Right kidney (tissue), 1 donor: Measurements from ENCODE around the gene TSPAN9.

Source experiments
- DNase-seq: peaks from one replicate; pipeline ENCODE4 v3.0.0-alpha.2; 2016

TSPAN9 gene

DNA sequence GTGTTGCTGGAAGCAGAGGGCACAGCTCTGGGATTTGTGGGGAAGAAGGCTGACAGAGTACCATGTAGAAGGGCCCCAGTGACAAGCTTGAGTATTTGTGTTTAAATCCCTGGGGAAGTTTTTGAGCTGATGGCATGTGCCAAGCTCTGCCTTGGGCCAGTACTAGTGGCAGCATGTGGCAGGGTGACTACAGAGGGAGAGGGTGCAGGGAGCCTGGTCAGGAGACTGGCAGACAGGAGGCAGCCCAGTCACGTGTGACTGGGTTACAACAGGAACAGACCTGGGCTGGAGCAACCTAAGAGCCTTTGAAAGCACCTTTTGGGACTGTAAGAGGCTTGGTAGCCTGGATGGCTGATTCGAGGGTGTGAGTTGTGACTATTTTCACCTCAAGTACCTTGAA, 112.1 kb downstream of the TSPAN9 start:
- no peak for DNase-seq

DNA sequence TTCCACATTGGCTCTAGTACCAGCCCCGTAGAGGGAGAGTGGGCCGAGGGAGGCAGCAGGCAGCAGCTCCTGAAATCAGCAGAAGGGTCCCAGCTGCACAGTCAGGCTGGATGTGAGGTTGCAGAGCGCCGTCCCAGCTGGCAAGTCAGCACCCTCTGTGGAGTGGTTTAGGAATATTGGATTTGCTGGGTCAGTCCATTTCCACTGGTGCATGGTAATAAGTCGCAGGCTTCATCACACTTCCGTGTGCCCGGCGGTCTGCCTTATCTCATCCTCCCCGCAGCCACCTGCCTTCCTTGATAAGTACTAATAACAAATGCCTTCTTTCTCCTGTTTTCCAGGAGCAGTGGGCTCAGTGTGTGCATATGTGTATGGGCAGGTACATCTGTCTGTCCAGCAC, 112.9 kb downstream of the TSPAN9 start:
- no peak for DNase-seq

DNA sequence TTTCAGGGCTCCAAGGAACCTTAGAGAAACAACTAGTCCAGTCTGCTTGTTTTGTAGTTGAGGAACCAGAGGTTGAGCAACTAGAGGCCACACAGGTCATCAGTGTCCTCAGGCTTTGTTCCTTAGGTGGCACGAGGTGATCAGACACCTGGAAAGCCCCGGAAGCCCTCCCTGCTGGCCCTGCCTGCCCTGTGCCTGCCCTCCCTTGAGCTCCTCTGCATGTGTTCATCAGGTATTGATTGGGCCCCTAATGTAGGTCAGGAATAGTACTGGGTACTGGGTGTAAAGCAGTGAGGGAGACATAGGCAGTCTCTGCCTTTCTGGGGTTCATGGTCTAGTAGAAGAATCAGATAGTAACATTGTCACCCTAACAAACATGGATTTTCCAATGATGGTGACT, 114.3 kb downstream of the TSPAN9 start:
- DNase-seq: no peak

- DNase-seq: no peak
Observed at GRCh38 chr12:3192221-3192620, 115.0 kb downstream of the TSPAN9 start.

DNA sequence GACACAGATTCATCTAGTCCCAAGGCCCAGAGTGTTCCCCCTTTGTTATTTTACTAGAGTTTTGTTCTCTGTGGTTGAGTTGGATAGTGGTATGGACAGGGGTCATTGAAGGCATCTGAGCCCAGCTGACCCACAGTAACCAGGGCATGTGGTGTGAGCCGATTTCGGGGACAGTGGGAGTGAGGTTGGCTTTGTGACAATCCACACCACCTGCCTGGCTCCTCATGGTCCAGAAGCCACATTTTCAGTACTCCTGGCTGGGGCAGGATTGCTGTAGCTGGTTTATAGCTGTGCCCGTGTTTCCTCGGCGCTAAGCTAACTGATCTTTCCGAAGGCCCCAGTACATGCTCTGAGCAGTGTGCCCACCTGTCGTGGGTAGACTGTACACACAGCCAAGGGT, 116.0 kb downstream of the TSPAN9 start:
- no peak for DNase-seq

- no peak for DNase-seq
Observed at GRCh38 chr12:3193755-3194154, 116.6 kb downstream of the TSPAN9 start.

DNA sequence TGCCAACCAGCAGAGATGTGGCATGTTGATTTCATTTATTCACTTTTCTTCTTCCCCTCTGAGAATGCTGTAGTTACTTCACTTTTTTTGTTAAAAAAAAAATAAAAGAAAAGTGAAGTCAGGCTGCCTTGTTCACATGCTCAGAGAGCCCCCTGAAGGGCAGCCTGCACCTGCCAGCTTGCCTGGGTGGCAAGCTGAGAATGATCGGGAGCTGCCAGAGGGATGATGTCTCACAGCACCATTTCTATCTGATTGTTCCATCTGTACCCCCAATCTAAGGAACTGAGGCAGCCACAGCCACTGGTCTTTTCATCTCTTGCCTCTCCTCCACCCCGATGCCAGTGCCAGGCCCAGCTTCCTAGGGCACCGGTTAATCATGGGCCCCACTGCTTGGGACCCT, 118.2 kb downstream of the TSPAN9 start:
- DNase-seq: no peak

- DNase-seq: no peak
Observed at GRCh38 chr12:3195859-3196483, 118.8 kb downstream of the TSPAN9 start.

DNA sequence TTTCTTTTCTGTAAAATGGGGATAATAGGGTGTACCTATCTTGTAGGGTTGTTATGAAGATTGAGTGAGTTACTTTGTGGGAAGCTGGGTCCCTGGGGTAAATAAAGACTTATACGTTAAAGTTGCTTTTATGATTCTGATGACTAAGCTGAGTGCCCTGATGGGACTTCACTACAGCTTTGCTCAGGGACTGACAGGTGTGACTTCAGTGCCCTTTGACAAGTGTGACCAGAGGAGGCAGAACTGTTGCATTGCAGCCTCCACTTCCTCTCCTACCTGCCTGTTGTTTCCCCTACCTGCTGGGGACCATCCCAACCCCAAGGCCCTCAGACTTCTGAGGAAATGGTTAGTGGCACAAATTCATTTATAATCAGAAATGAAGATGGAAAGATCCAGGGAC, 119.3 kb downstream of the TSPAN9 start:
- DNase-seq: no peak

DNA sequence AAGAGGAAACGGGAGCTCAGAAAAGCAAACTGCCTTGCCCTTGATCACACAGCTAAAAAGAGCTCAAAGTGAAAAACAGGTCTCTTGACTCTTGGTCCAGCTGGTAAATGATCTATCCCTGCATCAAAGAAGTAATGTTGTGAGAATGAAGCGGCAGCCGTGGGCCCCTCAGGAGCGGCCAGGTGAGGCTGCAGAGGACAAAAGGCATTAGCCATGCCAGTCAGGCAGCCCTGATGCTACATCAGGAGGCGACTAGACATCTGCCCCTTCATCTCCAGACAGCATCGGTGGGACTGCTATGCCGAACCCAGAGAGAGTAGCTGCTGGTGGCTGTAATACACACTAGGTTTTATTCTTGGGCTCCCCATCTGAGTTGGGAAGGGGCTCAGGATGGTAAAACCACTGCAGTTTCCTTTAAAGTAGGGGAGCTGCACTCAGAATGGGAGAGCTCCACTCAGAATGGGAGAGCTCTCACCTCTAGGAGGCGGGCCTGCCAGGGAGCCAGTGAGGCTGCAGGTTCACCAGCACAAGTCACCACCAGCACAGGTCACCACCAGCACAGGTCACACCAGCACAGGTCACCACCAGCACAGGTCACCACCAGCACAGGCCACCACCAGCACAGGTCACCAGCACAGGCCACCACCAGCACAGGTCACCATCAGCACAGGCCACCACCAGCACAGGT, 120.1 kb downstream of the TSPAN9 start:
- DNase-seq: no peak

- peak; percentile 87 for DNase-seq
Observed at GRCh38 chr12:3199551-3200031, 122.4 kb downstream of the TSPAN9 start.

DNA sequence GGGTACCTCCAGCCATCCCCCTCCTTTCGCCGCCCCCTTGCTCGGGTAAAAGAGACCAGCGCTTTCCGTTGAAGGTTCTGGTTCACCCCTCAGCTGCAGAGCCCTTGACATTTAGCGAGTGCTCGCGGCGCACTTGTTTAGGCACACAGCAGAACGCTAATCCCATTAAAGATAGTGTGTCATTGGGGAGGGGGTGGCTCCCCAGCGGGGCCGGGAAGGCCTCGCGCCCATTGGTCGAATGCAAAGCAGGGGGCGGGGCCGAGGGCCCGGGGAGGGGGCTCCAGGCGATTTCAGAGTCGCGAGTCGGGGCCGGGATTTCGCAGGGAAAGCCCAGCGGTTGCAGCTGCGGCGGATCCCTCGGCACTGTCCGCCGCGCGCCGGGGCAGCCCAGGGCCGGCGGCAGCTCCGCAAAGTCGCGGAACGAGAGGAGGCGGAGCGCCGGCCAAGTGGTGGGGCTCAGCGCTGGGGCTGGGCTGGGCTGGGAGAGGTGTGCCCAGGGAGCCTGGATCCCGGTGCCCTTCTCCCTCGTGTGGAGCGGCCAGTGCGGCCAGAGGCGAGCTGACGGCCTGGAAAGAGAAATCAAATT, 122.9 kb downstream of the TSPAN9 start:
- peak; percentile 83 for DNase-seq

DNA sequence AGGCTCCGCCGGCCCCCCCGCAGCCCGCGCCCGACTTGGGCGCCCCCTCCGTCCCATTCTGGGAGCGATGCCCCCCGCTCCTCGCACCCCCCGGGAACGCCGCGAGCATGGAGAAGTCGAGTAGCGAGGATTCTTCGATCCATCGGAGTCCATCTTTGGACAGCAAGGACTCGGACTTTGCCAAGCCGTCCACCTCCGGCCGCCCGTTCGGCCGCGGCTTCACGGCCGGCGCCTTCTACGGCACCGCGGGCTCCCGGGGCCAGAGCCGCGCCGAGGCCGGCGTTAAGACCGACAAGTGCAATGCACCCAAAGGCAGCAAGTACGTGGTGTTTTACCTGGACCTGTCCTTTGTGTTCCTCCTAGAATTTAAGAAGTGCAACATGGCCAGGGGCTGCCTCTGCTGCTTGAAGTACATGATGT, 123.6 kb downstream of the TSPAN9 start:
- DNase-seq: peak; percentile 56

- DNase-seq: no peak
Observed at GRCh38 chr12:3201339-3202051, 124.3 kb downstream of the TSPAN9 start.

GRCh38 chr12:3202096-3202495, 124.9 kb downstream of the TSPAN9 start:
- DNase-seq: no peak

GRCh38 chr12:3202734-3203446, 125.7 kb downstream of the TSPAN9 start:
- DNase-seq: peak; percentile 57

DNA sequence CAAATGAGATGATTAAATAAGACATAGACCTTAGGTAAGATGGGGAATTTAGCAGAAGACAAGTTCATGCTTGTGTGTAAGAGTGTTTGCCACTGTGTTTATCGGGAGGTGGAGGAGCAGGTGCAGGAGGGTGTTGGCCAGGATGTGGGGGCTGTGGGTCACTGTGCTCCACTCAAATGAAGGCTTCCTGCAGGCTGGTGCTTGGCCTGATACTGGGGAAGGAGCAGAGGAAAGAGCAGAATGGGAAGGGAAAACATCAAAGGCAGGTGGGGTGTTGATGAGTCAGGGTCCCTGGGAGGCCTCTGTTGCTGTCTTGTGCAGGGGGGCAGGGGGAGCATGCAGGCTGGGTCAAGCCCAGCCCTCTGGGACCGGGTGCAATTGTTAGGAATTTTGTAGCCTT, 126.5 kb downstream of the TSPAN9 start:
- DNase-seq: no peak

DNA sequence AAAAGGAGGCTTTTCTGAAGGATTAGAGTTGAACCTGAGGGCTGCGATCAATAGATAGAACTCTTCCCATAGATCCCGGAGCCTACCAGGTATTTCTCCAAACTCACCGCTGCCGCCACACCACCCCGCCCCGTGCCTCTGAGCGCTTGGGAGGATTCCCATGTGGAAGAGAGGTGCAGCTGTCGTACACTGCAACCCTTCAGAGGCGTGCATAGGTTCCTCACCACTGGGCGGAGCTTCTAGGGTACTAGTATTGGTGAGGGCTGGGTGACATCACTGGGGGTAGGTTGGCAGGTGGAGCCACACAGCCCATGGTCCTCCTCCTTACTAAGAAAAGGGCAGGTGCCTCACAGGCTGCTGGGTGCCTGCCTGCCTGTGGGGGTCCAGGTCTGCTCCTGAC, 127.0 kb downstream of the TSPAN9 start:
- DNase-seq: no peak

GRCh38 chr12:3204730-3205531, 127.8 kb downstream of the TSPAN9 start:
- no peak for DNase-seq

DNA sequence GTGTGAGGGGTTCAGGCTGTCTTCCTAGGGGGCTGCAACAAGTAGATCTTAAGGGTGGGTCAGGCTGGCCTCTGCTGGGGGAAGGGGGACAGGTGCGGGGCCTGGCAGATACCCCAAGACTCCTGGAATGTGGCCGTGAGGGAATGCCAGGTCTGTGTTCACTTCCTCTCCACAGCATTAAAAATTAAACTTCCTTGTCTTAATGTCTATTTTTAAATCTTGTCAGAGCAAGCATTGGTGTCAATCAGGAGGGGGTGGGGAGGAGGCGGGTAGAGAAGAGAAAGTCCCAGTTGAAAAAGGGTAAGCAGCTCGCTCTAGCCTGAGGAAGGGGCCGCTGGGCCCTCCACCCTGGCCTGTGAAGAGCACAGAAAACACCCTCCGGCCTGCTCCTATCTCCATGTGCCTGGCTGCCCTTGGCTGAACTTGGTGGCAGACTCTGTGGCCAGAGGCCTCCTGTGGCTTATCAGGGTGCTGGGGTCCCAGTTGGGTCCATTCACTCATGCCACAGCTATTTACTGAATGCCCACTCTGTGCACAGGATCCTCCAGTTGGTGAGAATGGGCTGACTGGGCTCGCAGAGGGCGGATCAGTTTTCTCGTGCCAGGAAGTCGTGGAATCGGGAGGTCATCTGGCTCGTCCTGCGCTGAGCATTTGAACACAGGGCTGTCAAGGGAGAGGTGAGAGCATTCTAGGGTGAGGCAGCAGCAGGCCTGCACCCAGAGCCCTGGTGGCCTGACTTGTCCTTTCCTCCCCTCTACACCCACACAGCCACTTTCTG, 128.8 kb downstream of the TSPAN9 start:
- no peak for DNase-seq

GRCh38 chr12:3206536-3207072, 129.4 kb downstream of the TSPAN9 start:
- DNase-seq: no peak
